GM23338 (cell line): ENCODE measurements around the gene DCTN2. TPM values are rescaled to one million over a fixed set of nuclear protein-coding genes. Genes with fewer than 3 reads are reported as not detected.

Source experiments
- ATAC-seq: fragments of 200-7000 bp; cut with Tn5 transposase; 3 replicates; pipeline ENCODE4 v1.9.1; 2020
- DNase-seq: peaks from one replicate; pipeline ENCODE4 v3.0.0-alpha.2; 2015; ENCODE audit warnings: low spot score
- H2AFZ ChIP-seq: fragments of 200-600 bp; sonication (generic); 2 replicates; pipeline ENCODE4 v1.8.0; 2016; ENCODE audit warnings: antibody characterized with exemption, mild to moderate bottlenecking, moderate library complexity
- H3F3A ChIP-seq: fragments of 200-600 bp; sonication (generic); replicated peaks from 2 replicates; pipeline ENCODE4 v1.8.0; 2017; ENCODE audit warnings: antibody characterized with exemption, mixed run types, low read depth
- H3K27ac ChIP-seq: fragments of 200-600 bp; sonication (generic); 2 replicates; pipeline ENCODE4 v1.6.1; 2016; ENCODE audit warnings: low read depth
- H3K27me3 ChIP-seq: fragments of 200-600 bp; sonication (generic); 2 replicates; pipeline ENCODE4 v1.8.0; 2016; ENCODE audit warnings: mild to moderate bottlenecking, mixed run types, moderate library complexity; ENCODE audit not compliant: insufficient read depth
- H3K36me3 ChIP-seq: fragments of 200-600 bp; sonication (generic); 2 replicates; pipeline ENCODE4 v1.8.0; 2016; ENCODE audit warnings: mild to moderate bottlenecking; ENCODE audit not compliant: insufficient read depth
- H3K4me1 ChIP-seq: fragments of 200-600 bp; sonication (generic); 2 replicates; pipeline ENCODE4 v1.8.0; 2016; ENCODE audit warnings: mild to moderate bottlenecking, moderate library complexity; ENCODE audit not compliant: insufficient read depth
- H3K4me2 ChIP-seq: fragments of 200-600 bp; sonication (generic); 2 replicates; pipeline ENCODE4 v1.7.1; 2017; ENCODE audit warnings: mixed run types
- H3K4me3 ChIP-seq: fragments of 200-600 bp; sonication (generic); 2 replicates; pipeline ENCODE4 v1.6.1; 2016; ENCODE audit warnings: mixed run types
- H3K79me2 ChIP-seq: fragments of 200-600 bp; sonication (generic); replicated peaks from 2 replicates; pipeline ENCODE4 v1.8.0; 2017; ENCODE audit warnings: mild to moderate bottlenecking; ENCODE audit not compliant: insufficient read depth
- H3K9me2 ChIP-seq: fragments of 200-600 bp; sonication (generic); 2 replicates; pipeline ENCODE4 v1.8.0; 2017; ENCODE audit not compliant: insufficient read depth
- H4K20me1 ChIP-seq: fragments of 200-600 bp; sonication (generic); replicated peaks from 2 replicates; pipeline ENCODE4 v1.8.0; 2017; ENCODE audit warnings: mild to moderate bottlenecking; ENCODE audit not compliant: insufficient read depth
- H3K27ac Mint-ChIP-seq: 2 replicates; pipeline ENCODE4 v1.8.0; 2020; ENCODE audit warnings: inconsistent platforms, mild to moderate bottlenecking, moderate library complexity, mixed read lengths
- H3K27me3 Mint-ChIP-seq: 3 replicates; pipeline ENCODE4 v1.8.0; 2022; ENCODE audit warnings: low read depth, mild to moderate bottlenecking, moderate library complexity, mixed read lengths, inconsistent platforms; ENCODE audit not compliant: insufficient read depth, poor library complexity
- H3K36me3 Mint-ChIP-seq: 3 replicates; pipeline ENCODE4 v1.8.0; 2021; ENCODE audit warnings: low read depth, mild to moderate bottlenecking, inconsistent platforms, moderate library complexity, mixed read lengths
- H3K4me1 Mint-ChIP-seq: 3 replicates; pipeline ENCODE4 v1.8.0; 2020; ENCODE audit warnings: mild to moderate bottlenecking, inconsistent platforms, mixed read lengths
- H3K4me3 Mint-ChIP-seq: 3 replicates; pipeline ENCODE4 v1.8.0; 2021; ENCODE audit warnings: moderate library complexity, mild to moderate bottlenecking, inconsistent platforms, mixed read lengths
- H3K9me3 Mint-ChIP-seq: 3 replicates; pipeline ENCODE4 v1.8.0; 2020; ENCODE audit warnings: moderate library complexity, mild to moderate bottlenecking, inconsistent platforms, mixed read lengths
- EZH2 ChIP-seq: fragments of 200-600 bp; sonication (generic); IDR thresholded peaks from one replicate; pipeline ENCODE4 v1.8.0; 2017; ENCODE audit warnings: antibody characterized with exemption, mild to moderate bottlenecking, low read depth; ENCODE audit not compliant: unreplicated experiment
- EZH2phosphoT487 ChIP-seq: fragments of 200-600 bp; sonication (generic); IDR thresholded peaks from one replicate; pipeline ENCODE4 v1.8.1; 2018; ENCODE audit warnings: antibody characterized with exemption; ENCODE audit not compliant: unreplicated experiment
- NANOG ChIP-seq: IDR thresholded peaks from 2 replicates; pipeline ENCODE4 v1.6.1; 2016; ENCODE audit warnings: antibody characterized with exemption, borderline replicate concordance
- POLR2AphosphoS5 ChIP-seq: IDR thresholded peaks from 2 replicates; pipeline ENCODE4 v1.6.1; 2016; ENCODE audit warnings: antibody characterized with exemption, low read depth
- STAT1 ChIP-seq: IDR thresholded peaks from one replicate; pipeline ENCODE4 v1.6.1; 2016; ENCODE audit warnings: antibody characterized with exemption; ENCODE audit not compliant: unreplicated experiment
- ZNF114 ChIP-seq: fragments of 250-450 bp; sonication (Bioruptor Pico); IDR thresholded peaks from 2 replicates; pipeline ENCODE4 v1.5.0; 2020; ENCODE audit warnings: mild to moderate bottlenecking, moderate library complexity
- ZNF331 ChIP-seq: fragments of 250-450 bp; sonication (Bioruptor Pico); IDR thresholded peaks from 2 replicates; pipeline ENCODE4 v1.5.0; 2020; ENCODE audit warnings: low read depth, mild to moderate bottlenecking, moderate library complexity
- ZNF462 ChIP-seq: fragments of 250-450 bp; sonication (Bioruptor Pico); IDR thresholded peaks from 2 replicates; pipeline ENCODE4 v1.5.0; 2020; ENCODE audit warnings: mild to moderate bottlenecking, moderate library complexity
- polyA plus RNA-seq: library from polyadenylated mRNA; unstranded; fragments of >200 nt; fragmentation: Nextera tagmentation; extraction: Ambion mirVana; gene quantifications from 2 replicates; pipeline ENCODE4 v1.2.1, GENCODE V29; 2016
- total RNA-seq: library from RNA; depleted of rRNA; stranded (reverse); fragments of >200 nt; shearing (Covaris generic); gene quantifications from 2 replicates; pipeline ENCODE4 v1.2.3, GENCODE V29; 2014

The DCTN2 gene
- total and polyA plus RNA-seq, 2 experiments from 2014 or later = 56.1 to 157 TPM

DNA sequence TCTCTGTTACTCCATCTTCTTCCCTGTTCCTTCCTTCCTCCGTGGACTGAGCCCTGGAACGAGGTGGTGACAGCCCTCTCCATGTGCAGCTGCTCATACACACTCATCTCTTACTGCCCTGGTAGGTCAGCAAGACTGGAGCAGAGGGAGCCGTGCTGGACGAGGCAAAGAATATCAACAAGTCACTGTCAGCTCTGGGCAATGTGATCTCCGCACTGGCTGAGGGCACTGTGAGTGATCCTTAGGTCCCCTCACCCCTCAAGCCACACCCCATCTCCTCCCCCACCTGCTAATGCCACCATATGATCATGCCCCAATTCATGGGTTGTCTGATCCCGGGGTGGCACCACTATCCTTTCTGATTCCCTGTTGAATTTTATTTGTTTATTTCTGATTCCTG, 21.8 kb upstream of the DCTN2 start (continued):
- TF ChIP-seq ZNF462 (no peak), ZNF114 (CRISPR knock-in tag) (no peak), POLR2AphosphoS5 (no peak), EZH2phosphoT487 (no peak)

DNA sequence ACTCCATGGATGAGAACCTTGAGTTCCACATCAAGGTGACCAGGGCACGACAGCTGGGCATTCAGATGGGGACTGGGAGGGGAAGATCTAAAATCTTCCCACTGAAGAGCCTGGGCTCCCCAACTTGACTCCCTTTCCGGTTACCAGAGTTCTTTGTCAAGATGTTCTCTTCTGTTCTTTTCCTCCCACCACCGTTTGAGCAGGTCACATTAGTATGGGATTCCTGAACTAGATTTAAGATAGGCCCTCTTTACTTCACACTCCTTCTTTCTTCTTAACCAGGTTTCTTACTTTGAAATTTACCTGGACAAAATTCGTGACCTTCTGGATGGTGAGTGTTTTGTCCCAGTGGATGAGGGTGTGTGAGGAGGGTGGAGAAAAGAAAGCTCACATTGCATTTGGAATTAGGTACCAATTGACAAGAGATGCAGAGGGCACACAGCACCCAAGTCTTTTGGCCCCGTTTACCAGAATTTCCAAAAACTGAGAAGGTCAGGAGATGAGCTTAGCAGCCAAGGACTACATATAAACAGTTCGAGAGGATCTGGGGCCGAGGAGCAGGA, 17.3 kb upstream of the DCTN2 start:
- Mint-ChIP-seq H3K27ac (no peak overlapping the region), H3K27me3 (no peaks in the 10 kb centered on the region), H3K4me3 (no peak overlapping the region), H3K36me3 (peaks cover 27% of the 10 kb centered on the region; the same call in 2 of the 3 replicates), H3K9me3 (no peaks in the 10 kb centered on the region), H3K4me1 (no peaks in the 10 kb centered on the region)
- H3K4me2 ChIP-seq = no peak overlapping the region
- H3F3A ChIP-seq = no peaks in the 10 kb centered on the region; the same call in 1 of the 2 replicates
- peaks cover 6% of the 10 kb centered on the region for H3K36me3 ChIP-seq
- DNase-seq (no peak), ATAC-seq (no peak)
- H2AFZ ChIP-seq = no peak overlapping the region
- H3K27me3 ChIP-seq = no peaks in the 10 kb centered on the region
- peaks cover 6% of the 10 kb centered on the region; the same call in 1 of the 2 replicates for H3K79me2 ChIP-seq
- no peak overlapping the region for H3K27ac ChIP-seq
- H3K4me3 ChIP-seq = no peak overlapping the region
- H3K9me2 ChIP-seq = no peaks in the 10 kb centered on the region
- no peaks in the 10 kb centered on the region for H3K4me1 ChIP-seq
- peaks cover 2% of the 10 kb centered on the region; the same call in 1 of the 2 replicates for H4K20me1 ChIP-seq
- TF ChIP-seq EZH2 (no peak), ZNF462 (no peak), ZNF114 (CRISPR knock-in tag) (no peak), EZH2phosphoT487 (no peak), ZNF331 (CRISPR knock-in tag) (no peak), NANOG (no peak), STAT1 (no peak)
